ENCODE results near the gene PLXNB2.

The PLXNB2 gene

GRCh38 chr22:50297510-50298265, 9.8 kb downstream of the PLXNB2 start:
- DNase-seq = no peak

GRCh38 chr22:50296658-50297490, 10.6 kb downstream of the PLXNB2 start:
- DNase-seq = no peak

- DNase-seq = no peak
These were observed 13.2 kb downstream of the PLXNB2 start for GRCh38 chr22:50294319-50294656.

GRCh38 chr22:50293441-50294318, 13.8 kb downstream of the PLXNB2 start:
- no peak for DNase-seq

- DNase-seq = no peak
These were observed 14.6 kb downstream of the PLXNB2 start for GRCh38 chr22:50292643-50293440.

- DNase-seq = no peak
These were observed 17.4 kb downstream of the PLXNB2 start for GRCh38 chr22:50289942-50290630.

GRCh38 chr22:50289151-50289941, 18.1 kb downstream of the PLXNB2 start:
- no peak for DNase-seq

- no peak for DNase-seq
These were observed 19.7 kb downstream of the PLXNB2 start for GRCh38 chr22:50287731-50288130.

- DNase-seq = no peak
These were observed 20.6 kb downstream of the PLXNB2 start for GRCh38 chr22:50286701-50287318.

GRCh38 chr22:50286275-50286674, 21.2 kb downstream of the PLXNB2 start:
- no peak for DNase-seq

- DNase-seq = no peak
These were observed 21.7 kb downstream of the PLXNB2 start for GRCh38 chr22:50285568-50286229.

GRCh38 chr22:50284479-50284878, 23.0 kb downstream of the PLXNB2 start:
- no peak for DNase-seq

GRCh38 chr22:50283821-50284220, 23.6 kb downstream of the PLXNB2 start:
- DNase-seq = no peak

- no peak for DNase-seq
These were observed 24.9 kb downstream of the PLXNB2 start for GRCh38 chr22:50282361-50283155.

- no peak for DNase-seq
These were observed 25.5 kb downstream of the PLXNB2 start for GRCh38 chr22:50281957-50282356.

GRCh38 chr22:50281384-50281760, 26.1 kb downstream of the PLXNB2 start:
- DNase-seq = no peak

GRCh38 chr22:50280708-50281383, 26.6 kb downstream of the PLXNB2 start:
- DNase-seq = no peak

- no peak for DNase-seq
These were observed 27.3 kb downstream of the PLXNB2 start for GRCh38 chr22:50280022-50280707.
